ACC112 (cell line): ENCODE data around the gene CNKSR3.

ENCODE experiments used
- H2AFZ ChIP-seq: fragments of 200-600 bp; sonication (generic); one replicate; pipeline ENCODE4 v1.6.0; 2017; ENCODE audit warnings: antibody characterized with exemption, low read length; ENCODE audit not compliant: unreplicated experiment
- H3K27ac ChIP-seq: fragments of 200-600 bp; sonication (generic); 2 replicates; pipeline ENCODE4 v1.5.1; 2014; ENCODE audit warnings: low read depth, mild to moderate bottlenecking, antibody characterized with exemption, low read length, moderate library complexity
- H3K27me3 ChIP-seq: fragments of 200-600 bp; sonication (generic); 2 replicates; pipeline ENCODE4 v1.6.1; 2014; ENCODE audit warnings: mild to moderate bottlenecking, antibody characterized with exemption, low read length, moderate library complexity, mixed read lengths; ENCODE audit not compliant: insufficient read depth
- H3K36me3 ChIP-seq: fragments of 200-600 bp; sonication (generic); 2 replicates; pipeline ENCODE4 v1.6.1; 2016; ENCODE audit warnings: mild to moderate bottlenecking, antibody characterized with exemption, low read length, moderate library complexity, mixed read lengths; ENCODE audit not compliant: insufficient read depth
- H3K4me1 ChIP-seq: fragments of 200-600 bp; sonication (generic); one replicate; pipeline ENCODE4 v1.6.1; 2016; ENCODE audit warnings: low read length, mixed read lengths; ENCODE audit not compliant: insufficient read depth, unreplicated experiment, control insufficient read depth
- H3K4me3 ChIP-seq: fragments of 200-600 bp; sonication (generic); 2 replicates; pipeline ENCODE4 v1.5.1; 2014; ENCODE audit warnings: mild to moderate bottlenecking, low read depth, low read length
- H3K79me2 ChIP-seq: fragments of 200-600 bp; sonication (generic); one replicate; pipeline ENCODE4 v1.6.0; 2016; ENCODE audit warnings: low read length; ENCODE audit not compliant: control insufficient read depth, unreplicated experiment, insufficient read depth

CNKSR3 gene

DNA sequence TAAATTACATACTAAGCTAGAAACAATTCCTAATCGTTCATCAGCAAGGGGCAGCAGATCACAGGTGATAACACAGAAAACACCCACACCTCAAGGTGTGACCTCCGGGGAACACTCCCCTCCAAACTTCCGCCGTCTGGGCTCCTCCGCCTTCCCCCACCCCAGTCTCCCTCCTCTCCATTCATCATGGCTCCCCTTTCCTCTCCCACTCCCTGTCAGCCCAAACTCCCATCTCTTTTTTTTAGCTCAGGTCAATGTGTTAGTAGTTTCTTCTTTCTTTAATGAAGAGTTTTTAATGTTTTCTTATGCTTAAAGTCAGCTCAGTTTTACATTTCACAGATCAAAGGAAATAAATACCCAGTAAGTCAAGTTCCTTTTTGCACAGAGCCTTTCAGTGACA lies 20.7 kb downstream of the CNKSR3 start:
- H3K36me3 ChIP-seq, result no peaks in the 10 kb centered on the region
- no peaks in the 10 kb centered on the region for H3K27me3 ChIP-seq
- H3K4me1 ChIP-seq, result peaks cover 53% of the 10 kb centered on the region
- H3K4me3 ChIP-seq, result no peak overlapping the region
- H3K79me2 ChIP-seq, result peaks cover 18% of the 10 kb centered on the region
- H3K27ac ChIP-seq, result peak overlapping the region; percentile 93; the same call in 1 of the 2 replicates
- H2AFZ ChIP-seq, result no peak overlapping the region

DNA sequence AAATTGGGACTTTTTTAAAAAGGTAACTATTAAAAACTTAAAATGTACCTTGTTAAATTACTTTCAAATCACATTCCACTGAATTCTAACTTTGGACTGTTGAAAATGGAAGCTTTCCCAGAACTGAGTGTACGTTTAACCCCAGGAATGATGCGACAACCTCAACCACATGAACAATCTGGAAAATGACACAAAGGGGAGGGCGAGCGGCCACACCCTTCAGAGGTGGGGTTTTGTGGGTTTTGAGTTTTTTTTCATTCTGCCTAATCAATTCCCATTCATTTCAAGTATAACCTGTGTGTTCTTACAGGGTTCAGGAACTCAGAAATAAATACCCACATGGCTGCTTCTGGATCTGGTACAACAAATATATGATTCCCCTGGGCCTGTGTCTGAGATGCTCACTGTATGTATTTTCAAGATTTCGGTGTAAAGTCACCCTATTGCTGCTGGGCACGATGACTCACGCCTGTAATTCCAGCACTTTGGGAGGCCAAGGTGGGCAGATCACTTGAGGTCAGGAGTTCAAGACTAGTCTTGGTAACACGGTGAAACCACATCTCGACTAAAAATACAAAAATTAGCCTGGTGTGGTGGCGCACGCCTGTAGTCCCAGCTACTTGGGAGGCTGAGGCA lies 21.6 kb downstream of the CNKSR3 start:
- Histone ChIP-seq H3K4me3 (peak overlapping the region; percentile 52), H3K27me3 (no peaks in the 10 kb centered on the region), H3K36me3 (no peaks in the 10 kb centered on the region), H2AFZ (peak overlapping the region; percentile 67), H3K4me1 (peaks cover 56% of the 10 kb centered on the region), H3K79me2 (peaks cover 18% of the 10 kb centered on the region), H3K27ac (peak overlapping the region; percentile 93)

DNA sequence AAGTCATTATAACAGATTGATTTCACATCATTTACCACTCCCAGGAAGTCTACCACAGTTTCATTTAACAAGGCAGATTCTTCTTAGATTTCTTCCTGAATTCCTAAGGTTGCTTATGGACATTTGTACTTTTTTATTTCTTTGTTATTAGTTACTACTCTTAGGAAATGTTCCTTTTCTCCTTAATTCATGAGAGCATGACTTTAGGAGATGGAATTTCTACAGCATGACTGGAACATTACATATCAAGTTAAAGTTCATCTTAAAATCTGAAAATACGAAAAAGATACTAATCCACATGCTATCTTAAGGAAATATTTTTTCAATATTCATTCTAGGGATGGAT lies 22.3 kb downstream of the CNKSR3 start:
- Histone ChIP-seq H3K4me1 (peaks cover 56% of the 10 kb centered on the region), H3K27me3 (no peaks in the 10 kb centered on the region), H3K27ac (peak overlapping the region; percentile 93), H3K4me3 (peak overlapping the region; percentile 52), H3K79me2 (peaks cover 18% of the 10 kb centered on the region), H2AFZ (peak overlapping the region; percentile 67), H3K36me3 (no peaks in the 10 kb centered on the region)

DNA sequence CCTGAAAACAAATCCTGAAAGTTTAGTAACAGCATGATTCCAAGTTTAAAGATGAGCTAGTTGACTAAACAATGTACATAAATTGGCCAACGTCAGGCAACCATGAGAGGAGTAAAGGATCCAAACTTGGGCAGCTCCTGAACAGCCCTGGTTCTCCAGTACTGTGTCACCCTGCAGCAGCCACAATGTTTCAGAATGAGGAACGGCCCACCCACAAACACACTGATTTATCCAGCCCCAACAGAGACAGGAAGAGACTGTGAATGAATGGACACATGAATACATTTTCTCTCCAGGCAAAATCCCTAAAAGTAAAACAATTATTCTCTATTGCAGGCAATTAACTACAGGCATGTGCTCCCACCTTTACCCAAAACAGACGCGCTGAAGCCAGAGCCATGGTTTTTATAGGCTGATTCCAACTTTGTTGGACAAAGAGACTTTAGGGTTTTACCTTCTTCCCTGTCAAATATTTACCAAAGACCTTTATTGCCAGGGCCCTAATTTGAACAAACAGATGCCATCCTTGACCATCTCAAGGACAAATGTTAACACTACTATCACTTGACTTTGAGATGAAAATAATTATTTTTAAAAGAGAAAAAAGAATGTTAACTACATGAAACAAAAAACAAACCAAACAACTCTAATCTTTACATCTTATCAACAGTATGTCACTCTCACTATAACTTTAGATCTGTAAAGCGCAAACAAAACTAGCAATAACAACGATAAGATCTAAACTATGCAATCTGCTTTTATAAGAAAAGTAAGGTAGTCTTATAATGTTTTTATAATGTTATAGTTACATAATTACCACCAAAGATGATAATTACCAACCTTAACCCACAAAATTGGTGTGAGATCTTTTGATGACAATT lies 22.9 kb downstream of the CNKSR3 start:
- Histone ChIP-seq H3K79me2 (peaks cover 20% of the 10 kb centered on the region), H3K36me3 (no peaks in the 10 kb centered on the region), H3K27ac (peak overlapping the region; percentile 93), H2AFZ (peak overlapping the region; percentile 67), H3K27me3 (no peaks in the 10 kb centered on the region), H3K4me1 (peaks cover 56% of the 10 kb centered on the region), H3K4me3 (peak overlapping the region; percentile 52; the same call in 1 of the 2 replicates)

DNA sequence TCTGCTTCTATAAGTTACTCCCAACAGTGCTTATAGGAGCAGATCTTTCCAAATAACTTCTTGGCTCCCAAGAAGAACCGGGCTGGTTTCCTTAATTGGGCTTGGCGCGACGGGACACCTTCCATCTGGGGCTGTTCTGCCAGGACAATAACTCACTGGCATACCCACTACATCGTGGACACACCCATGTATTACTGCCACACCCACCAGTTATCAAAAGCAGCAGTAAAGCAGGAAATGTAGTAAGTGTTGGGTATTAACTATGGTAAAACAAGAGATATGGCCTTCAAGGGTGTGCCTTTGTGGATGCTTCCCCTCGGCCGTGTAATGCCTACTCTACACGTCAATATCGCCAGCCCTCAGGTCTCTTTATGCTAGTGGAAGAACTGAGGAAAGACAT lies 24.7 kb downstream of the CNKSR3 start:
- Histone ChIP-seq H2AFZ (no peak overlapping the region), H3K4me1 (peaks cover 44% of the 10 kb centered on the region), H3K27ac (no peak overlapping the region), H3K27me3 (no peaks in the 10 kb centered on the region), H3K36me3 (no peaks in the 10 kb centered on the region), H3K4me3 (no peak overlapping the region), H3K79me2 (peaks cover 16% of the 10 kb centered on the region)

DNA sequence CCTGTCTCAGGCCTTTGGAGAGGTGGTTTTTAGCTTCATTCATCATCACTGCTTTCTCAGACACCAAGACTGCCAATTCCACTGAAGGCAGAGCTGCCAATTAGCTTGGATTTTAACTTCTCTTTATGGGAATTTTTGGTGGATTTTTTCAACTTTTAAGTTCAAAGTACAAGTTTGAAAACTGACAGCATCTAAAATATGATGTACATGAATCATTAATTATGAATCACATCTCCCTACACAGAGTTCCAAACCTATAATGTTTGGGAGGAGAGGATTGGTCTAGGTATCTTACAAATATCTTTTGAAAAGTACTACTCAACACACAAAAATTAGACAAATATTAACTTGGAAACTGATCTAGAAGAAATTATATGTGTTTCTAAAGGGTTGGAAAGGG lies 25.5 kb downstream of the CNKSR3 start:
- Histone ChIP-seq H3K4me1 (peaks cover 48% of the 10 kb centered on the region), H3K27ac (no peak overlapping the region)

DNA sequence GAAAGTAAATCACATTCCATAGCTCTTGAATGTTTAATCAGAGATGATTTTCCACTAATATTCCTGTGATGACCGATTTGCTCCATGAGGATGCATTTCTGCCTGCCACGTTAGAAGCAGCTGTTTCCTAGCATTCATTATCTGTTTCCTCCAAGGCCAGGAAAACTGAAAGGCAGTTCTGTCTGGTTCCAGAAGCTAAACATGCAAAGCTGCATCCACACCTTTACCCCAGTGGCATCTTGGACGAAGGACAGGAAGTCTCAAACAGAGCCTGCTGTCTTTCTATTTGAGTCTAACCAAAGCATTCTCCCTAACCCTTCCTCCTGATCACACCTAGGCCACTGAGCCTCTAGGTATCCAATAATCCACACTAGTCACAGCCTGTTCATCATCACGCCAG lies 27.6 kb downstream of the CNKSR3 start:
- no peak overlapping the region for H2AFZ ChIP-seq
- H3K79me2 ChIP-seq, result peaks cover 16% of the 10 kb centered on the region
- H3K27me3 ChIP-seq, result no peaks in the 10 kb centered on the region
- H3K36me3 ChIP-seq, result no peaks in the 10 kb centered on the region
- no peak overlapping the region for H3K27ac ChIP-seq
- H3K4me1 ChIP-seq, result peaks cover 46% of the 10 kb centered on the region
- H3K4me3 ChIP-seq, result no peak overlapping the region

More for the DNA sequence above, 25.5 kb downstream of the CNKSR3 start:
- H3K79me2 ChIP-seq, result peaks cover 16% of the 10 kb centered on the region
- H3K27me3 ChIP-seq, result no peaks in the 10 kb centered on the region
- H2AFZ ChIP-seq, result no peak overlapping the region
- no peak overlapping the region for H3K4me3 ChIP-seq
- H3K36me3 ChIP-seq, result no peaks in the 10 kb centered on the region

DNA sequence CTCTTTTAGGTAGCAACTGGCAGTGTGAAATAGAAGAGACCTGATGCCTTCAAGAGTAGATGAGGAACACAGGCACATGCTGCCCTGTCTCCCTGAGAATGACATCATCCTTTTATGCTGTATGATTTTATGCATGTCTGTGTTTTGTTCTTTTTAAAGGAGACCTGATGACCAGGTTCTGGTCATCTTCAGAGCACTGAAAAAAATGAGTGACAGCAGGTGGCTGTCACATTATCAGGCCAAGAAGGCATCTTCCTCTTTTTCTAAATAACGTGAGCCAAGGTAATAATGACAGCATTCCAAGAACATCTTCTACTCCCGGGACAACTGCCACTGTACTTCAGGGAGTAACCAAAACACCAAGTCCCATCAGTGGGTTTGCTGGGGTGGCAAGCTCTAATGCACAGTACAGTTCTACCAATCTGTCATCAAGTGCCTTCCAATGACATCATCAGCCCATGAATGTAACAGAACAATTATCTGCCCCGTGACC lies 28.9 kb downstream of the CNKSR3 start:
- no peak overlapping the region for H3K27ac ChIP-seq
- H3K27me3 ChIP-seq, result no peaks in the 10 kb centered on the region
- no peak overlapping the region for H3K4me3 ChIP-seq
- no peak overlapping the region for H2AFZ ChIP-seq
- peaks cover 8% of the 10 kb centered on the region for H3K79me2 ChIP-seq
- H3K36me3 ChIP-seq, result no peaks in the 10 kb centered on the region
- H3K4me1 ChIP-seq, result peaks cover 37% of the 10 kb centered on the region

DNA sequence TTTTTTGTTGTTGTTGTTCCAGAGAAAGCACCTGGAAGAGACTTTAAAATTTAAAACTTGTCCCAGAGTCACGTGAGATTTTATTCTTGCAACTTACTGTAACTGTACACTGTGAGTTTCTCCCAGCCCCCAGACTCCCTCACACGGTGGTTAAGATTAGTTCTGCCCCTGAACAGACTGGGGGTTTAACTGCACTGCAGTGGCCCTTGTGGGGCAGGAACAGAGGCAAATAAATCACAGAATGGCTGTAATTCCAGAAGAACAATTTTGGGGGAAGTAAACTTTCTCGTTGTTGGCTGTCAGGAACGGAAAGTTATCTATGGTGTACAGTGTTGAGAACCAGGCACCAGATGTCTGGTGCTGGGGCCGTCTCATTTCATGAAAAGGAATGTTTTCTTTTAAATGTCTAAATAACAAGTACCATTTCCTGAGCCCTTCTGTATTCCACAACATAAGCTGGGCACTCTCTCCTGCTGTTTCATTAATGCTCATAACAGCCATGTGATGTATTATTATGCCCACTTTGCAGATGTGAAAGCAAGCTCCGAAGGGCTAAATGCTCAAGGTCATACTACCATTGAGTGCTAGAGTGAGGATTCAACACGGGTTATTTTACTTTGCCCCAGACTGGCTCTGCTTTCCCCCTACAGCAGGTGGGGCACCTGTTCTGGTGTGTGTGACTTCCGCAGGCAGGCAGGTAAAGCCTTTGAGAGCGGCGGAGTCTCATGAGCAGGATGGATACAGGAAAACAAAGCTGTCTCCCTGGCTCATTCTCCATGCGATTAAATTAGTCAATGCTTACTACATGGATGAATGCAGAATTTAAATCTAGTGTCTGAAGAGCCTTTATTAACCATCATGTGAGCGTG lies 30.5 kb downstream of the CNKSR3 start:
- Histone ChIP-seq H3K36me3 (no peaks in the 10 kb centered on the region), H3K79me2 (peaks cover 2% of the 10 kb centered on the region), H3K27me3 (no peaks in the 10 kb centered on the region), H2AFZ (peak overlapping the region; percentile 61), H3K27ac (peak overlapping the region; percentile 32; the same call in 1 of the 2 replicates), H3K4me1 (peaks cover 26% of the 10 kb centered on the region), H3K4me3 (peak overlapping the region; percentile 54)

DNA sequence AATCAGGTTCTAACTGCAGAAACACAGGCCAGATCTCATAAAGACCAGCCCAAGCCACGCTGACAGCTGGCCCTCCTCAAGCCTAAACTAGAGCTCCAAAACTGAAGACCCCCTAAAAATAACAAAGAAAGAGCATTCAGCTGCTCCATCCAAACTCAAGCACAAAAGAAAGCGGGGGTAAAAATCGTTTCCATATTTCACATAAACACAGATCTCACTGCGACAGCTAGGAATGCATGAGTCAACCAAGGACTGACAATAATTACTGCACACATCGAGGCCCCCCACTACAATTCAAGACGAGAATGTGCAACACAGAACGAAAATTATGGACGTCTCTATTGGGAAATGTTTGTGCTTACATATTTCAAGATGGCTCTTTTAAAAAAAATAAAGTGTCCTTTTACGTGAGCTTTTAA lies 31.1 kb downstream of the CNKSR3 start:
- peak overlapping the region; percentile 61 for H2AFZ ChIP-seq
- peak overlapping the region; percentile 32; the same call in 1 of the 2 replicates for H3K27ac ChIP-seq
- peaks cover 26% of the 10 kb centered on the region for H3K4me1 ChIP-seq
- H3K79me2 ChIP-seq, result peaks cover 2% of the 10 kb centered on the region
- H3K27me3 ChIP-seq, result no peaks in the 10 kb centered on the region
- H3K4me3 ChIP-seq, result peak overlapping the region; percentile 54
- H3K36me3 ChIP-seq, result no peaks in the 10 kb centered on the region
